SKM-1 (cell line): ENCODE data around the gene CCDC149.

ENCODE experiments used
- DNase-seq: peaks from one replicate; lab custom pipeline; 2025; ENCODE audit not compliant: unreplicated experiment; lab: John Stamatoyannopoulos, UW

The CCDC149 gene

DNA sequence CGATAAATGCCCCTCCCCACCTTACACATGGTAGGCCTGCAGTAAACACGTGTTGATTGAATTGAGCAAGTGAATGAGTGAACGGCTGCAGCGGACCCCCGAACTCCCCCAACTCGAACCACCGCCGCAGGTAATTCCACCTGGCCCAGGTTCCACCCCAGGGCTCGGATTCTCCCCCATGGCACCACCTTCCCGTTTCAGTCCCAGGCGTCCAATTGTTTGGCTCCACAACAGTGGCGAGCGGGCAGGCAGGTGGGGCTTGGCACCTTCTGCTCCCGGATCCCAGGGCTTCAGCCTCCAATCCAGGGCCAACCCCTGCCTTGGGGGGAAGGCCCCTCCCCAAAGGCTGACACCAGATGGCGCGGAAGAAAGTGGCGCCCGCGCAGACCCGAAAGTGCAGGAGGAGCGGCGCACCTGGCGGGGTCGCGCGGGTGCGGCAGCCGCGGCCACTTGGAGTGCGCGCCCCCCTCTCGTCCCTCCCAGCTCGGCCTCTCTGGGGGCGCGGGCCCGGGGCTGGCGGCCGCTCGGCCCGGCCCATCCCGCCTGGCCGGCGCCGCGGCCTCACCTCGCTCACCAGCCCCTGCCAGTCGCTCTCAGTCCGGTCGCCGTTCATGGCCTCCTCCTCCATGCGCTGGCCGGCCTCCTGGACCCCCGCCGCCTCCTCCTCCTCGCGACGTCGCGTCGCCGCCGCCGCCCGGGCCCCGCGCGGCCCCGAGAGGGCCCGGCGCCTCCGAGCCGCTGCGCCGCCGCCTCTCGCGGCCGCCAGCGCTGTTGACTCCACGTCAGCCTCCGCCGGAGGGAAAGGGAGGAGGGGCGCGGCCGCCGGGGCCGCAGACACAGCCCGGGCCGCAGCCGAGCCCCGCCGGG is at the start of gene CCDC149:
CCDC149 (minus strand) TSS at position 791 of the 867 bp plus-strand sequence; CDS start at position 613, 178 bp downstream.
- no peak for DNase-seq

GRCh38 chr4:24957886-24958285 is 45.0 kb upstream of the CCDC149 start:
- DNase-seq: no peak

DNA sequence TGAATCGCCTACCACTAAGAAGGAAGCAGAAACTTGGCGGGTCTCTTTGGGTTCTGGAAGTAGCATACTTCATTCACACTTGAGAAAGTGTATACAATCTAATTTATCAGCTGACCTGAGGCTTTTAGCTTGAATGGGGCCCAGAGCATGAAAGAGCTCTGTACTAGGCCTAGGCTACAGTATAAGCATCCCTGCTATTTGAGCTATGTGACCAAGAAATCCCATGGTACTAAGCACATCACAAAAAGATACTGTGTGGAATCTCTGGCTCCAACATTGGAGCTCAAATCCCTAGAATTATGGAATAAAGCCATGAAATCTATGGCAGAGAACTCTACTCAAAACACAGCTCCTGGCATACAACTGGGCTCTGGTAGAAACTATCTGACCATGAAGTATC is 43.9 kb upstream of the CCDC149 start:
- no peak for DNase-seq

GRCh38 chr4:24956091-24956490 is 43.2 kb upstream of the CCDC149 start:
- DNase-seq: no peak

GRCh38 chr4:24952667-24953066 is 39.8 kb upstream of the CCDC149 start:
- DNase-seq: no peak

DNA sequence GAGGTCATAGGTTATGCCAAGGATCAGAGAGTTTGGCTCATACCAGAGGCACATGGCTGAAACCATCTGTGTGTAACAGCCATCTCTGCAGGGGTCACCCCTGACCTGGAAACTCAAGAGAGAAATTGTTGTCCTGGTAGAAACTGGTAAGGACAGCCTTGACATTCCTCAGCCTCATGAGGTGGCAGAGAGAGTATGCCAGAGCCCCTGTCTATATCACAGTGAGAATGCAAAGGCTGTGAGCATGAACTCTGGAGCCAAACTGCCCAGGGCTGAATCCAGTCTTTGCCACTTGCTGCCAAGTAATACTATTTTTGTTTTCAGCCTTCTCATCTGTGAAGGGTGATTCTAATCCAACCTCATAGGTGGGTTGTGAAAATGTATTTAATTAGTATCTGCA is 37.1 kb upstream of the CCDC149 start:
- DNase-seq: no peak

GRCh38 chr4:24937917-24938281 is 25.1 kb upstream of the CCDC149 start:
- DNase-seq: no peak

GRCh38 chr4:24937176-24937916 is 24.5 kb upstream of the CCDC149 start:
- DNase-seq: no peak

- DNase-seq: no peak
Measured at GRCh38 chr4:24935856-24936255, 23.0 kb upstream of the CCDC149 start.

DNA sequence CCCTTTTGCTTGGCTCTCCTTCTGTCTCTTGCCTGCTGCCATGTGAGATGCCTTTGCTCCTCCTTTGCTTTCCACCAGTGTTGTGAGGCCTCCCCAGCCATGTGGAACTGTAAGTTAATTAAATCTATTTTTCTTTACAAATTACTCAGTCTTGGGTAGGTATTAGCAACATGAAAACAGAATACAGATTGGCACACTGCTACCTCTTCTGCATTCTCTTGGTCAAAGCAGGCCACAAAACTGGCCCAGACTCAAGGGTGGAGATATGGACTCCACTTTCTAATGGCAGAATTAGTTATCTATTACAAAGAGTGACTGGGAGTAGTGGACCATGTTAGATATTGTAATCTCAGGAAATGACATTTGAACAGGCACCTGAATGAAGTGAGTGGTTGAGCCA is 21.5 kb upstream of the CCDC149 start:
- DNase-seq: no peak

DNA sequence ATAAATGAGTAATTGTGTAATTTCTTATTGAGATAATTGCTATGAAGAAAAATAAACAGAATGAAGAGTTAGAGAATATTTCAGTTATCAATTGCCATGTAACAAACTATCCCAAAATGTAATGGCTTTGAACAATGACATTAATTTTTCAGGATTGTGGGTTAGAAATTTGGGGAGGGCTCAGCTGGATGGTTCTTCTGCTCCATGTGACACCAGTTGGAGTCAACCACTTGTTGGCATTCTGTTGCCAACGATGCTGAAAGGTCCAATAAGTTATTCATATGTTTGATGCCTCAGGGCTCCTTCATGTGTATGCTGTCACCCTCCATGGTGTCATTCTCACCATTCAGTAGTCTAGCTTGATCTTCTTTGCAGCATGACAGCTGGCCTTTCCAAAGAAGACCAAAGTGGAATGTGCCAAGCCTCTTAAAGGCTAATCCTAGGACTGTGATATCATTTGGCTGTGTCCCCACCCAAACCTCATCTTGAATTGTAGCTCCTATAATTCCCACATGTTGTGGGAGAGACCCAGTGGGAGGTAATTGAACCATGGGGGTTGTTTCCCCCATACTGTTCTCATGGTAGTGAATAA is 20.9 kb upstream of the CCDC149 start:
- DNase-seq: no peak

GRCh38 chr4:24932515-24933225 is 19.8 kb upstream of the CCDC149 start:
- no peak for DNase-seq

GRCh38 chr4:24930151-24930550 is 17.3 kb upstream of the CCDC149 start:
- DNase-seq: no peak

DNA sequence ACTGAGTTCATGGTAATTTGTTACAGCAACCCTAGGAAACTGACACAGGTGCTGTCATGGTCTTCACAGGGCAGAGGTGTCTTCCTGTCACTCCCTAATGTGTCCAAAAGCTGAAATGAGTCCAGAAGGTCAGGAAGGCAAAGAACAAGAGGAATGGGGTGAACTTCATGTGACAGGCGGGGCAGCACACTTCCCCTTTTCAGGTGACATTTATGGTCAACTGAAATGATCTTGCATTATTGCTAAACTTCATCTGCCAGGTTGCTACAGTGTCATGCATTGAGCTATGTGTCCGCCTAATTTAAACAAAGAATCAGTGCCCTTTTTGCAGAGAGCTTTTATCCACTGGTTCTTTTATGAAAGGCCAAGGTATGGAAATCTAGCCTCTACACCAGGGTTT is 15.9 kb upstream of the CCDC149 start:
- peak; percentile 56 for DNase-seq

DNA sequence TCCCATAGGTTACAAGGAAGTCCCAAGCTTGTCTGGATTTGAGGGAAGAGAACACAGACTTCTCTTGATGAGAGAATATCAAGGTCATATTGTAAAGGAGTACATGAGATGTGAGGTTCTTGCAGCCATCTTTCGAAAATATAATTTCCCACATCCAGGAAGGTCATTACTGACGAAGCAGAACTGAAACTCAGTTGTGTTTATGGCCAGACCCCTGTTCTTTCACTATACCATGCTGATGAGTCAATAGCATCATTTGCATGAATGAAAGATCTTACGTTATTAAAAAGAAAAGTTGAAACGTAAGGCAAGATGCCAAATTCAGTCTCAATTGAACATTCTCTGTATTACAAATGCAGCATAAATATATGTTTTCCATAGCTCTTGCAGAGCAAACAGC is 14.2 kb upstream of the CCDC149 start:
- no peak for DNase-seq

- DNase-seq: no peak
Measured at GRCh38 chr4:24924309-24924781, 11.5 kb upstream of the CCDC149 start.

- no peak for DNase-seq
Measured at GRCh38 chr4:24923550-24923949, 10.7 kb upstream of the CCDC149 start.

DNA sequence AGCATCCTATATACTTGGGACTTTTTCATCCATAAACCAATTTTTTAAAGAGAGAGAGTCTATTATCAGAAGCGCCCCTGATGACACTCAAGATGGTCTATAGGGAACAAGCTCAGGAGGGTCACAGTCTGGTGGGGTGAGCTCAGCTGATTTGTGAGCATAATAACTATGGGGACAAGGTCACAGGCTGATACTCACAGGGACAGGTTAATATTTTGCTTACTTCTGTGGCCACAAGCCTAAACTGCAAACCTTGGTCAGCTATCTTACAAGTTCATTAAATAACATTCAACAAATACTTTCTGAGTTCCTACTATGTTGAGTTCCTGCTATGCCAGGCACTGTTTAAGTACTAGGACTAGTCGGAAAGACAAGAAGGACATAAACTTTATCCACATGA is 10.2 kb upstream of the CCDC149 start:
- no peak for DNase-seq

GRCh38 chr4:24922416-24922815 is 9.6 kb upstream of the CCDC149 start:
- DNase-seq: no peak

DNA sequence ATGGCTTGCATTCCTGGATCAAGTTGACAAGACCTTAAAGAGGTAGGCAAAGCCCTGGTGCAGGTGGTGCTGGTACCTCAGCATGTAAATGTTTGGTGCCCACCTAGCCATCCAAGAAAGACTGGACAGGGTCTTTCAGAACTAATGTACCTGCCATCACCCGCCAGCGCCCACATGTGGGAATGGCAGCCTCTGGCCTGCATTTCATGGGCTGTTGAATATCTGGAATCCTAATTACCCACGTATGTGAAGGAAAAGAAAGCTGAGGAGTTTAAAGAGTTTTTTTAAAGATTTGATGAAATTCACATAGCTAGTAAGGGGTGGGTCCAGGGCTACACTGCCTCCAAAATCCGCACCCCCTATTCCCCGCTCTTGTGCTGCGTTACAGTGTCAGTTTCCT is 8.6 kb upstream of the CCDC149 start:
- DNase-seq: no peak

GRCh38 chr4:24920008-24920407 is 7.2 kb upstream of the CCDC149 start:
- no peak for DNase-seq
